GM18519 (cell line): ENCODE measurements around the gene HIF3A.

ENCODE experiments used
- ATAC-seq: cut with Tn5 transposase; IDR thresholded peaks from one replicate; pipeline ENCODE4 v1.9.1; 2021; ENCODE audit warnings: mild to moderate bottlenecking, moderate library complexity; ENCODE audit not compliant: unreplicated experiment, low FRiP score

The HIF3A gene

GRCh38 chr19:46376241-46377153, 79.7 kb downstream of the HIF3A start:
- no peak for ATAC-seq

- no peak for ATAC-seq
Measured at GRCh38 chr19:46378268-46378667, 81.4 kb downstream of the HIF3A start.

GRCh38 chr19:46380690-46381089, 83.8 kb downstream of the HIF3A start:
- no peak for ATAC-seq

GRCh38 chr19:46381346-46381745, 84.5 kb downstream of the HIF3A start:
- ATAC-seq: no peak

- no peak for ATAC-seq
Measured at GRCh38 chr19:46381756-46382345, 85.0 kb downstream of the HIF3A start.

- no peak for ATAC-seq
Measured at GRCh38 chr19:46383171-46383815, 86.5 kb downstream of the HIF3A start.

GRCh38 chr19:46383846-46384245, 87.0 kb downstream of the HIF3A start:
- no peak for ATAC-seq

- no peak for ATAC-seq
Measured at GRCh38 chr19:46384396-46384795, 87.6 kb downstream of the HIF3A start.

GRCh38 chr19:46385636-46386035, 88.8 kb downstream of the HIF3A start:
- no peak for ATAC-seq

- no peak for ATAC-seq
Measured at GRCh38 chr19:46386151-46386550, 89.3 kb downstream of the HIF3A start.

- no peak for ATAC-seq
Measured at GRCh38 chr19:46386996-46387712, 90.3 kb downstream of the HIF3A start.

GRCh38 chr19:46387713-46388130, 90.9 kb downstream of the HIF3A start:
- no peak for ATAC-seq

GRCh38 chr19:46388311-46389095, 91.7 kb downstream of the HIF3A start:
- no peak for ATAC-seq

- no peak for ATAC-seq
Measured at GRCh38 chr19:46390121-46390858, 93.4 kb downstream of the HIF3A start.

- ATAC-seq: no peak
Measured at GRCh38 chr19:46390866-46391265, 94.0 kb downstream of the HIF3A start.

- ATAC-seq: no peak
Measured at GRCh38 chr19:46391296-46392251, 94.7 kb downstream of the HIF3A start.

GRCh38 chr19:46392252-46392801, 95.5 kb downstream of the HIF3A start:
- no peak for ATAC-seq

GRCh38 chr19:46392837-46393236, 96.0 kb downstream of the HIF3A start:
- no peak for ATAC-seq
